Measurements from ENCODE around the gene HDAC5.
"Not testable (repeated sequence)": the region's sequence is repeated elsewhere in the genome, so short reads cannot be mapped to it uniquely, and the experiment has no call there.

DNA sequence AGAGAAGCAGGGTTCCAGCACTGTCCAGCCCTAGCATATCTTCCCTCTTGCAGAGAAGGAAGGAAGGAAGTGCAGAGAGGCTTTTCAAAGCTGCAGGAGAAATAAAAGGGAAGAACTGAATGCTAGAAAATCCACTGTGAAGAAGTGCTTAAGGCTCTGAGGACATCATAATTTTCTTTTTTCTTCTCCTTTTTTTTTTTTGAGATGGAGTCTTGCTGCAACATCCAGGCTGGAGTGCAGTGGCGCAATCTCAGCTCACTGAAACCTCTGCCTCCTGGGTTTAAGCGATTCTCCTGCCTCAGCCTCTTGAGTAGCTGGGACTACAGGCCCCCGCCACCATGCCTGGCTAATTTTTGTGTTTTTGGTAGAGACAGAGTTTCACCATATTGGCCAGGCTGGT is 25.6 kb upstream of the HDAC5 start:
- not testable (repeated sequence) for TF ChIP-seq CTCF, POLR2A (IDR thresholded peaks at IDR 0.05)

Measured in right lobe of liver (tissue), 4 donors.